OCI-LY7 (cell line): ENCODE data around the gene TPD52L1. TPM values are rescaled to one million over a fixed set of nuclear protein-coding genes. Genes with fewer than 3 reads are reported as not detected.

Source experiments
- BruUV-seq: library from RNA; stranded (reverse); fragments of 400-500 nt; replicated peaks from 2 replicates; lab custom pipeline; 2021; lab: Mats Ljungman, UMichigan
- CTCF ChIA-PET: fragments of 300-600 bp; sonication (Branson Sonifier 250); formaldehyde crosslinking; loops from one replicate; lab custom pipeline; 2022; ENCODE audit warnings: antibody characterized with exemption; ENCODE audit not compliant: unreplicated experiment; lab: Charles Lee
- POLR2A ChIA-PET: fragments of 300-600 bp; sonication (Branson Sonifier 250); formaldehyde crosslinking; loops from one replicate; lab custom pipeline; 2022; ENCODE audit warnings: antibody characterized with exemption; lab: Charles Lee
- DNase-seq: peaks from one replicate; pipeline ENCODE4 v3.0.0-alpha.2; 2015; ENCODE audit warnings: low spot score
- H2AFZ ChIP-seq: fragments of 200-600 bp; sonication (generic), shearing (Covaris generic); 2 replicates; pipeline ENCODE4 v1.6.1; 2014; ENCODE audit warnings: mild to moderate bottlenecking, antibody characterized with exemption, low read length, moderate library complexity
- H3K27ac ChIP-seq: fragments of 200-600 bp; sonication (generic); 2 replicates; pipeline ENCODE4 v1.5.1; 2014; ENCODE audit warnings: mixed run types, low read depth, mild to moderate bottlenecking, moderate library complexity, low read length, inconsistent platforms; ENCODE audit not compliant: poor library complexity, severe bottlenecking
- H3K36me3 ChIP-seq: fragments of 200-600 bp; sonication (generic); 2 replicates; pipeline ENCODE4 v1.6.1; 2014; ENCODE audit warnings: mild to moderate bottlenecking, antibody characterized with exemption, low read length, moderate library complexity, mixed read lengths; ENCODE audit not compliant: insufficient read depth
- H3K4me1 ChIP-seq: fragments of 200-600 bp; sonication (generic); 2 replicates; pipeline ENCODE4 v1.5.1; 2014; ENCODE audit warnings: mild to moderate bottlenecking, low read length; ENCODE audit not compliant: insufficient read depth, poor library complexity, severe bottlenecking
- H3K4me2 ChIP-seq: fragments of 200-600 bp; sonication (generic); 2 replicates; pipeline ENCODE4 v1.6.1; 2014; ENCODE audit warnings: mild to moderate bottlenecking, low read length
- H3K4me3 ChIP-seq: fragments of 200-600 bp; sonication (generic); 2 replicates; pipeline ENCODE4 v1.5.1; 2014; ENCODE audit warnings: mild to moderate bottlenecking, low read depth, low read length; ENCODE audit not compliant: poor library complexity, severe bottlenecking
- H3K79me2 ChIP-seq: fragments of 200-600 bp; sonication (generic); 2 replicates; pipeline ENCODE4 v1.6.1; 2016; ENCODE audit warnings: low read depth, mild to moderate bottlenecking, low read length, moderate library complexity, mixed read lengths; ENCODE audit not compliant: insufficient read depth
- H3K9me2 ChIP-seq: fragments of 200-600 bp; sonication (generic); 2 replicates; pipeline ENCODE4 v1.6.1; 2016; ENCODE audit warnings: mild to moderate bottlenecking, low read length, mixed read lengths; ENCODE audit not compliant: insufficient read depth
- H3K9me3 ChIP-seq: fragments of 200-600 bp; sonication (generic); 2 replicates; pipeline ENCODE4 v1.6.1; 2014; ENCODE audit warnings: mild to moderate bottlenecking, mixed run types, low read length, mixed read lengths
- H4K20me1 ChIP-seq: fragments of 200-600 bp; sonication (generic); 2 replicates; pipeline ENCODE4 v1.6.1; 2014; ENCODE audit warnings: mild to moderate bottlenecking, antibody characterized with exemption, low read length, moderate library complexity, mixed read lengths; ENCODE audit not compliant: insufficient read depth
- CTCF ChIP-seq: fragments of 200-600 bp; sonication (generic); conservative IDR thresholded peaks from 2 replicates; pipeline ENCODE4 v1.5.1; 2014; ENCODE audit warnings: mild to moderate bottlenecking, antibody characterized with exemption, low read length, moderate library complexity, mixed read lengths
- EZH2phosphoT487 ChIP-seq: fragments of 200-600 bp; sonication (generic); IDR thresholded peaks from 2 replicates; pipeline ENCODE4 v1.6.1; 2018; ENCODE audit warnings: low read depth, borderline replicate concordance, mild to moderate bottlenecking, mixed run types, antibody characterized with exemption, low read length, moderate library complexity, mixed read lengths
- intact Hi-C: fragments of 100-400 bp; cut with micrococcal nuclease; formaldehyde crosslinking; loops from one replicate; pipeline ENCODE4 v1.10.0; 2022; ENCODE audit not compliant: unreplicated experiment
- total RNA-seq, 2 experiments: library from RNA; depleted of rRNA in 1 of 2; stranded (reverse); fragments of >200 nt in 1 of 2; shearing (Covaris generic) in 1 of 2; gene quantifications; 2 replicates each; pipeline ENCODE4 v1.2.3, GENCODE V29; 2014 to 2022

TPD52L1 gene
- total RNA-seq, 2 experiments from 2014 or later = not detected

- no peaks in the 10 kb centered on the region for H3K79me2 ChIP-seq
- no peaks in the 10 kb centered on the region for H3K9me2 ChIP-seq
- no peaks in the 10 kb centered on the region for H3K9me3 ChIP-seq
- DNase-seq = no peak
- no peaks in the 10 kb centered on the region for H3K36me3 ChIP-seq
- H3K4me3 ChIP-seq = no peak overlapping the region
- H2AFZ ChIP-seq = no peak overlapping the region
- no peak for TF ChIP-seq EZH2phosphoT487
- no peak for TF ChIP-seq CTCF
- POLR2A ChIA-PET = no interaction called here
- no peak overlapping the region for H3K27ac ChIP-seq
- intact Hi-C loops = loop anchor here (10.0 kb wide), 1 partner anchor 1313 kb away; the partner anchor contains the start of gene NKAIN2
- H4K20me1 ChIP-seq = no peaks in the 10 kb centered on the region
- no peak overlapping the region for H3K4me2 ChIP-seq
- BruUV-seq = no TSS peak
- CTCF ChIA-PET = no interaction called here
- H3K4me1 ChIP-seq = no peaks in the 10 kb centered on the region
Observed at GRCh38 chr6:125117818-125118217, 35.8 kb upstream of the TPD52L1 start.

- Histone ChIP-seq H3K9me2 (no peaks in the 10 kb centered on the region), H3K27ac (no peak overlapping the region), H2AFZ (no peak overlapping the region), H3K4me3 (no peak overlapping the region), H3K4me2 (no peak overlapping the region), H3K9me3 (no peaks in the 10 kb centered on the region), H3K79me2 (no peaks in the 10 kb centered on the region), H4K20me1 (no peaks in the 10 kb centered on the region), H3K36me3 (no peaks in the 10 kb centered on the region), H3K4me1 (no peaks in the 10 kb centered on the region)
- ChIA-PET POLR2A (interaction anchor here (0.5 kb wide), 1 partner anchor 17 kb away, joined by 3 read pairs; no protein-coding TSS in a partner anchor), CTCF (no interaction called here)
- DNase-seq = no peak
- intact Hi-C loops = no loop called here
- TF ChIP-seq EZH2phosphoT487 = no peak
- TF ChIP-seq CTCF = no peak
- BruUV-seq = no TSS peak
Observed at GRCh38 chr6:125120054-125120590, 33.5 kb upstream of the TPD52L1 start.

GRCh38 chr6:125121894-125122293 is 31.7 kb upstream of the TPD52L1 start:
- Histone ChIP-seq H2AFZ (no peak overlapping the region), H3K9me2 (no peaks in the 10 kb centered on the region), H3K79me2 (no peaks in the 10 kb centered on the region), H3K9me3 (no peaks in the 10 kb centered on the region), H3K4me1 (no peaks in the 10 kb centered on the region), H3K4me2 (no peak overlapping the region), H3K4me3 (no peak overlapping the region), H3K27ac (no peak overlapping the region), H4K20me1 (no peaks in the 10 kb centered on the region), H3K36me3 (no peaks in the 10 kb centered on the region)
- BruUV-seq = no TSS peak
- intact Hi-C loops = no loop called here
- no peak for DNase-seq
- ChIA-PET CTCF (no interaction called here), POLR2A (interaction anchor here (2.0 kb wide), 1 partner anchor 11 kb away, joined by 5 read pairs; no protein-coding TSS in a partner anchor)
- TF ChIP-seq EZH2phosphoT487 = no peak
- TF ChIP-seq CTCF = no peak
